Stimulated activated CD8-positive, alpha-beta memory T cell treated with anti-CD3 and anti-CD28 coated beads, Interleukin-4, amount 100 ng/mL, for 1 hour (primary cell): Measurements from ENCODE around the gene CHRM4.

Source experiments
- DNase-seq, 2 donors: peaks; one replicate each; pipeline ENCODE4 v3.0.0-alpha.2; 2020; ENCODE audit warnings: low read depth in 2 of 2, low spot score in 1 of 2

CHRM4 gene

DNA sequence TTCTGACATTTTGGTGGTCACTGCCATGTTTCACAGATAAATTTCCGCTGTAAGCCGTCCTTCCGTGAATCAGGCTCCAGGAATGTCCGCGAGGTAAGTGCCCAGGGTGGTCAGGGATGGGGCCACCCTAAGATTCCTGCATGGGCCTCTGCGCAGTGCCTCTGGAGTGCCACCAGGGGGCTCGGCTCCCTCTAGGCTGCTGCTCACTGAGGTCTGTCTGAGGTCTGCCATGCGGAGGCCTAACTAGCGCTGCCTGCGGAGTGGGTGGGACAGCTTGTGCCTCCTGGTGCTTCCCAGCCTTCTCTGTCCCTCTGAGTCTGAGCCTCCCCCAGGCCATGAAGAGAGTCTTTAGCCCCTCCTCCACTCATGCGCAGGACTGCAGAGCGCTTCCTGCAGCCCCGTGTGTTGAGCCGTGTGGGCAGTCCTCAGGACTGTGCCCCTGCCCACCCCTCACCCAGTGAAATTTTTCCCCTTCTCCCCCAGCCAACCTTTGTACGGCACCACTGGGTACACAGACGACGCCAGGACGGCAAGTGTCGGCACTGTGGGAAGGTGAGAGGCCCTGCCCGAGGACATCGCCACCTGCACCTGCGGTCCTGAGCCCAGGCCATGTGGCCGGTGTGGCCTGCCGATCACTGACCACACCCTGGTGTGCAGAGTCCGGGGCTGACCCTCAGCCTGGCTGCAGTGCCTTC is 22.0 kb downstream of the CHRM4 start:
- no peak for DNase-seq

GRCh38 chr11:46367916-46368267 is 23.7 kb downstream of the CHRM4 start:
- no peak for DNase-seq

GRCh38 chr11:46367244-46367915 is 24.2 kb downstream of the CHRM4 start:
- peak in 1 of 2 donors; percentile 65 for DNase-seq

GRCh38 chr11:46366661-46367161 is 24.9 kb downstream of the CHRM4 start:
- no peak for DNase-seq

- no peak for DNase-seq
Observed at GRCh38 chr11:46366260-46366659, 25.3 kb downstream of the CHRM4 start.

DNA sequence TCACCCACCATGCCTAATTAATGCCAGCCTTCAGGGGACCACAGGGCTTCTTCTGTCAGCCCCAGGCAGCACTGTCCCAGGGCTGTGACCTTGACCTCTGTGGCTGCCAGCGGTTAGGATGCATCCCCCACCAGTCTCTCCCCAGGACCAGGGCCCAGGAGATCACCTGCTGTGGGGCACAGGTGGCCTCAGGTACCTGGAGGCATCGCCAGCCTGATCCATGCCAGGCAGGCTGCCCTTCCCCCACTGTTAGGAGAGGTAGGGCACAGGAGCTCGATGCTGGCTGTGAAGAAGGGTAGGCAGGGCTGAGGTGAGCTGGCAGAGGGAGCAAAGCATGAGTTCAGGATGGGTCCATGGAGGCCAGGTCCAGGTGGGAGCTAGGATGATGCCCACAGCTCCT is 26.8 kb downstream of the CHRM4 start:
- no peak for DNase-seq

- no peak for DNase-seq
Observed at GRCh38 chr11:46364056-46364455, 27.5 kb downstream of the CHRM4 start.

DNA sequence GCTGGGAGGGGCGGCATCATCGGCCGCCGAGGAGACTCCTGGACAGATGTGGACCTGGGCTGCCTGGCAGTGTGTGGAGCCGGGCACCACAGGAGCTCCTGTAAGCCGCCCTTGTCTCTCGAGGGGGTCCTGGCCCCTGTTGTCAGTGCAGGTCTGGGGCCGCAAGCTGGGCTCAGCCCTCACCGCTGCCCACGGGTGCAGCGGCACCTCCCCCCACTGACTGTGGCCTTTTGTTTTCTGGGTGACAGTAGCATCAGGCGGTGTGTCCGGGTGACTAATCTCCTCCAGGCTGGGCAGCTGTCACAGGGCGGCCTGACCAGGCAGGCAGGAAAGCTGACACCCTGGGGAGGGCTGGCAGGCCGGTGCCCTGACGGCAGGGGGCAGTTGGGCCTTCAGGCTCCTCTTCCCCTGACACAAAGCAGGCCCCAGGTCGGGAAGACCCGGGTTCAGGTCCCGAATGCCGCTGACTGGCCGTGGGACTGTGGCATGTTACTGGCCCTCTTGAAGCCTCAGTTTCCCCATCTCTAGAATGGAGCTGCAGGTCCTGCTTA is 28.0 kb downstream of the CHRM4 start:
- DNase-seq: no peak

- no peak for DNase-seq
Observed at GRCh38 chr11:46363031-46363407, 28.6 kb downstream of the CHRM4 start.

DNA sequence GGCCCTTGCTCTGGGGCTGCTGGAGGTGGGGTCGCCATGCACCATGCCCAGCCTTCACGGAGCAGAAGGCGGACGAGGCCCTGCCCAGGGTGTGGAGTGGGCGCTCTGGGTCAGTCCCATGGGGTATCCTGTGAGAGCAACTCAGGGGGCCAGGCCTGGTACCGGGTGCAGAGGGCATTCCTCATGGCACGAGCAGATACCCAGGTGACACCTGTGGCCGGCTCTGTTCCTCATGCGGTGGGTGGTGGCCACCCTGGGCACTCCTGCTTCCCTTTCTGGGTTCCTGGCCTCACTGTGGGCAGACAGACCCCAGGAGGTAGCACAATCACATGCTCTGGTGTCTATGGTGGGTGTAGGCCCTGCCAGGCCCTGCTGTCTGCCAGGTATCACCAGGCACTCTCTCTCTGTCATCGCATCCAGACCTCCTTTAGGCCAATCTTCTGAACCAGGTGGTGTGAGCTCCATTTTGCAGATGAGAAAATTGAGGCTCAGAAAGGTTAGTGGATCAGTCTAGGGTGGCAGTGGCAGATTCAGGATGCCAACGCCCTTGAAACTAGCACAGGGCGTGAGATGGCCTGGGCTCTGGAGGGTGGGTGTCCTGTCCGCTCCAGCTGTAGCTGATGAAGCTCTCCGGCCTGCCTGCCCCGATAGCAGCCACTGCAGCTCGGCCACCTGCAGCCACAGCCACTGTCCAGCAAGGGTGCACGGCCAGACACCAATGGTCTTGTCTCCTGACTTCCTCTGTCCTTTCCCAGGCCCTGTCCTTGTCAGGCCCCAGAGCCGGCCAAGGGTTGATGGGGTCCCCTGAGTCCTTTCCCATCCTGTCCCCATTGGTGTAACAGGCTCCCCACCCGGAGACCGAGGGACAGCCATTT is 29.2 kb downstream of the CHRM4 start:
- DNase-seq: no peak

- DNase-seq: peak in 1 of 2 donors; percentile 37
Observed at GRCh38 chr11:46361283-46362155, 30.1 kb downstream of the CHRM4 start.

DNA sequence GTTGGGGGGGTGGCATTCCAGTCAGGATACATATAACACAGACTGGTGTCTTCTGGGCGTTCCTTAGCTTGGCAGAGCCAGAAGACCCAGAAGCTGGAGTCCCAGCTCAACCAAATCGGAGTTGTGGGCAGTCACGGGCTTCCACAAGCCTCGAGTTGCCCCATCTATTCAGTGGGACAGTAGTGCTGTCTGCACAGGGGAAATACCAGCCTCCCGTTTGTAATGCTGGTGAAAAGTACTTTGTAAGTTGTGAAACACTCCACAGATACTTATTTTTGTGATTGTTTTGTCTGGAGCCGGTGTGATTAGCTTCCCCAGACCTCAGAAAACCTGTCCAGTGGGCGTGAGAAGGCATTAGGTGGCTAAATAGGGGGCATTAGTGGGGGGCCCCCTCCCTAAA is 30.7 kb downstream of the CHRM4 start:
- no peak for DNase-seq

DNA sequence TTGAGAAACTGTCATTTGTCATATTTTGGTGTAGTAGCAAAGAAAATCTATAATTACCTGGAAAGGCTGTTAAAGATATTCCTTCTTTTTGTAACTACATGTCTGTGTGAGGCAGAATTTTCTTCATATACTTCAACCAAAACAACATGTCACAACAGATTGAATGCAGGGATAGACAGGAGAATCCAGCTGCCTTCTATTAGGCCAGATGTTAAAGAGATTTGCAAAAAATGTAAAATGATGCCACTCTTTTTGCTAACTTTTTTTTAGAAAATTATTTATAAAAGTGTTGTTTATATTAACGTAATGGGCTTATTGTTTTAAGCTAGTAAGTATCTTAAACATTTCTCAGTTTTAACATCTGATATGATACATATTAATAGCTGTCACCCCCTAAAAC is 31.6 kb downstream of the CHRM4 start:
- DNase-seq: no peak

DNA sequence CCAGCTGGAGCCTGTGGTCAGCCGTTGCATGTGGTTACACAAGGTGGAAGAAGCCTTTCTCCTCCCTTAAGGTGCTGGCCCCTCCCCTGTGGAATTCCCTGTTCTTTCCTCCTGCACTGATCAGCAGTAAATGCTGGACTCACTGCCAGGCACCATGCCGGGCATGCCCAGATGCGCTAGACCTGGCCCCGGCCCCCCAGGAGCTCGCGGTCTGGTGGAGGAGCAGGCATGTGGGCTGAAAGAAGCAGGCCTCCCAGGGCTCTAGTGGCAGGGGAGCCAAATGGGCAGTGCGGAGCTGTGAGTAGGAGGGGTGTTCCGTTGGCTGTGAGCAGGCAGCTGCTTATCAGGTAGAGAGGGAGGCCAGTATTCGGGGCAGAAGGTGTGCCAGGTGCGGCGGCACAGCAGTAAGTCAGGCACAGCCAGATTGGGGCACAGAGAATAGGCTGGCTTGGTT is 34.1 kb downstream of the CHRM4 start:
- no peak for DNase-seq

GRCh38 chr11:46356924-46357482 is 34.6 kb downstream of the CHRM4 start:
- no peak for DNase-seq

GRCh38 chr11:46353698-46354097 is 37.9 kb downstream of the CHRM4 start:
- DNase-seq: no peak

- DNase-seq: peak; percentile 50 to 67
Observed at GRCh38 chr11:46352063-46352841, 39.3 kb downstream of the CHRM4 start.

DNA sequence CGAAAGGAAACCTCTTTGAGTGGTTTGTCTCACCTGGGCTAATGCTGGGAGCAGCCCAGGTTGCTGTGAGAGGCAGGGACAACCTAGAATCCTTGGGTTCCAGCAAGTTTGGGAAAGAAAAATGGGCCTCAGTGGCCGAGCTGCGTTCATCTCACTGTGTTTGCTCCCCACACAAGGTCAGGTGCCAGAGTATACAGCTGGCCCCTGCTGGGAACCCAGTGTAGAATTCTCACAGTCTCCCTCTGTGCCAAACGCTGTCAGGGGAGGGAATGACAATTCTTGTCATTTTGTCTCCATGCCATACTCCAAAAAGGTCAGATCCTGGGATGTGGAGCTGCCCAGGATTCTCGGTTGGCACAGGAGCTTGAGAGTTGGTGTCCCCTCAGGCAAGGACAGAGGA is 40.0 kb downstream of the CHRM4 start:
- no peak for DNase-seq

DNA sequence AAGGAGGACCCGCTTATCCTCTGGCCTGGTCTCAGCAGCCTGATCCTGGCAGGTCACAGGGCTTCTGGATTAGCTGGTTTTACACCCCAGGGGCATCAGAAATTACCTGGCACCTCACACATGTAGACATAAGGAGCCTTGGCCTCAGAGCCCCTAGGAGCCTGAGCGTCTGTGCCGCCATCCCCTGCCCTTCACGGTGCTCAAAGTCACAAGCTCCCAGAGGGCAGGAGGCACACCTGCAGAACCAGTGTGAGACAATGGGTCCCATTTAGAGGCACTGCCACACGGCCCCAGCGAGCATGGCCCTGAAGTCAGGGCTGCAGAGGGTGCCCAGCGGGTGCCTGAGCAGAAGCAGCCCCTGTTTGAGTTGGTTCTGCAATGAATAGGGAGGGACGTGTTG is 40.4 kb downstream of the CHRM4 start:
- no peak for DNase-seq
